Measurements from ENCODE around the gene MRM2.

- no peak for TF ChIP-seq CTCF (IDR thresholded peaks at IDR 0.05 in 2 of 3, conservative IDR thresholded peaks at IDR 0.05 in 1 of 3; ENCODE audit: borderline replicate concordance in 1 of 3, insufficient read depth in 1 of 3, low read depth in 2 of 3, low read length in 2 of 3)
- no peak for TF ChIP-seq POLR2A (IDR thresholded peaks at IDR 0.05; ENCODE audit: borderline replicate concordance, extremely low read depth, insufficient read depth, insufficient read length)
- no peak for TF ChIP-seq EZH2 (IDR thresholded peaks at IDR 0.05)
- no peak for TF ChIP-seq SIN3A (IDR thresholded peaks at IDR 0.05; ENCODE audit: low read depth)
- no peak for TF ChIP-seq SRF (IDR thresholded peaks at IDR 0.05; ENCODE audit: low read depth)
- no peak for TF ChIP-seq EZH2phosphoT487 (IDR thresholded peaks at IDR 0.05; ENCODE audit: borderline replicate concordance)
- no peak for TF ChIP-seq POLR2AphosphoS5 (IDR thresholded peaks at IDR 0.05; ENCODE audit: low read depth, low read length)
- TF ChIP-seq CEBPB (IDR thresholded peaks at IDR 0.05; ENCODE audit: low read depth), result no peak
- TF ChIP-seq MAX (IDR thresholded peaks at IDR 0.05), result no peak
- no peak for TF ChIP-seq ZNF274 (IDR thresholded peaks at IDR 0.05; ENCODE audit: low read depth, low read length)
- TF ChIP-seq EGR1 (IDR thresholded peaks at IDR 0.05; ENCODE audit: low read depth), result no peak
These were observed 13.1 kb downstream of the MRM2 start for GRCh38 chr7:2228921-2229320.

All from HCT116 (cell line).